Ishikawa (cell line): ENCODE measurements around the gene GTPBP2.
A peak's percentile ranks its signal among the peaks of the same experiment; 100 is the strongest.

Experiments
- CEBPB ChIP-seq: IDR thresholded peaks from 2 replicates; pipeline ENCODE4 v1.6.1; 2012
- EGR1 ChIP-seq: IDR thresholded peaks from 2 replicates; pipeline ENCODE4 v1.6.1; 2012
- EP300 ChIP-seq: IDR thresholded peaks from 2 replicates; pipeline ENCODE4 v1.6.1; 2012; ENCODE audit warnings: borderline replicate concordance
- RAD21 ChIP-seq: IDR thresholded peaks from 2 replicates; pipeline ENCODE4 v1.6.1; 2012; ENCODE audit warnings: low read depth
- TAF1 ChIP-seq: IDR thresholded peaks from 2 replicates; pipeline ENCODE4 v1.6.1; 2012; ENCODE audit warnings: low read depth, mild to moderate bottlenecking
- ZBTB7A ChIP-seq: IDR thresholded peaks from 2 replicates; pipeline ENCODE4 v1.6.1; 2012; ENCODE audit warnings: low read depth
- TF ChIP-seq, protein P1 (sequence below): IDR thresholded peaks from 2 replicates; pipeline ENCODE4 v1.6.1; 2012; ENCODE audit warnings: low read depth, mild to moderate bottlenecking

DNA sequence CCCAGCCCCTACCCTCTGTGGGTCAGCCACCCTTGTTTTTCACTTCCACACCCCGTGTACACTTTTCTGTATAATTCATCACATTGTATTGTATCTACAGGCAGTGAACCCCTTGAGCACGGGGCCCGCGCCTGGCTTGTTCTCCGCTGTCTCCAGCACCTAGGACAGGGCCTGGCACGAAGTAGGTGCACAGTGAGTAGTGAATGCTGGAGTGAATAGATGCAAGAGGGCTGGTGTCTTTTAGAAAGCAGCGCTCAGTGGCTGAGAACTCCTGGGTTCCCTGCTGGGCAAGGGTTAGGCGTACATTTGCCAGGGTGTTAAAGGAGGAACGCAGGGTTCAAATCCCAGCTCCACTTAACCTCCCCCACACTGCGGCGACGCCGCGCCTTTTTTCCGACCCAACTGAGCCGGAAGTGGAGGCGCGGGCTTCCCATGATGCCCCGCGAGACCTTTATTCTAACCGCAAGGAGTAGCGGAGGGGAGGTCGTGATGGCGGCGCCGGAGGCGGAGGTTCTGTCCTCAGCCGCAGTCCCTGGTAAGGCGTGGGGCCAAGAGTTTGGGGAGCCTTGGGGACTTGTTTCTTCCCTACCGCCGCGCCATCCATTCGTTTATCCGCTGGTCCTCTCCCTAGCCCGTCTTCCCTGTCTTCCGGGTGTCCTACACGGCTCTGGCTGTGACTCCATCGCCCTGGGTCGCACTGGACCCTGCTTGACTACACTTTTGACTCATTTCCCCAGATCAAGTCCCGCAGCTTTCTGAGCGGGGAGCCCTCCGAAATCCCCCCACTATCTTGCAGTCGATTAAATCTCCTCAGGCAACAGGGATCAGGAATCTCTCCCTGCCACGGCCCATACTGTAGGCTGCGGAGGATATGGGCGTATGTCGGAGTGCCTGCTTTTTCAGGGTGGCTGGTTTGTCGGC lies 6.6 kb upstream of the GTPBP2 start, which contains the start of gene MAD2L1BP:
- TF ChIP-seq EGR1 (peak; percentile 68; the same call in 1 of the 2 replicates), TAF1 (peak; percentile 77), CEBPB (no peak; the same call in 1 of the 2 replicates), ZBTB7A (no peak), RAD21 (no peak), EP300 (no peak; the same call in 1 of the 2 replicates)
- TF ChIP-seq, protein P1, sequence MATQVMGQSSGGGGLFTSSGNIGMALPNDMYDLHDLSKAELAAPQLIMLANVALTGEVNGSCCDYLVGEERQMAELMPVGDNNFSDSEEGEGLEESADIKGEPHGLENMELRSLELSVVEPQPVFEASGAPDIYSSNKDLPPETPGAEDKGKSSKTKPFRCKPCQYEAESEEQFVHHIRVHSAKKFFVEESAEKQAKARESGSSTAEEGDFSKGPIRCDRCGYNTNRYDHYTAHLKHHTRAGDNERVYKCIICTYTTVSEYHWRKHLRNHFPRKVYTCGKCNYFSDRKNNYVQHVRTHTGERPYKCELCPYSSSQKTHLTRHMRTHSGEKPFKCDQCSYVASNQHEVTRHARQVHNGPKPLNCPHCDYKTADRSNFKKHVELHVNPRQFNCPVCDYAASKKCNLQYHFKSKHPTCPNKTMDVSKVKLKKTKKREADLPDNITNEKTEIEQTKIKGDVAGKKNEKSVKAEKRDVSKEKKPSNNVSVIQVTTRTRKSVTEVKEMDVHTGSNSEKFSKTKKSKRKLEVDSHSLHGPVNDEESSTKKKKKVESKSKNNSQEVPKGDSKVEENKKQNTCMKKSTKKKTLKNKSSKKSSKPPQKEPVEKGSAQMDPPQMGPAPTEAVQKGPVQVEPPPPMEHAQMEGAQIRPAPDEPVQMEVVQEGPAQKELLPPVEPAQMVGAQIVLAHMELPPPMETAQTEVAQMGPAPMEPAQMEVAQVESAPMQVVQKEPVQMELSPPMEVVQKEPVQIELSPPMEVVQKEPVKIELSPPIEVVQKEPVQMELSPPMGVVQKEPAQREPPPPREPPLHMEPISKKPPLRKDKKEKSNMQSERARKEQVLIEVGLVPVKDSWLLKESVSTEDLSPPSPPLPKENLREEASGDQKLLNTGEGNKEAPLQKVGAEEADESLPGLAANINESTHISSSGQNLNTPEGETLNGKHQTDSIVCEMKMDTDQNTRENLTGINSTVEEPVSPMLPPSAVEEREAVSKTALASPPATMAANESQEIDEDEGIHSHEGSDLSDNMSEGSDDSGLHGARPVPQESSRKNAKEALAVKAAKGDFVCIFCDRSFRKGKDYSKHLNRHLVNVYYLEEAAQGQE: peak; percentile 93
